Superior temporal gyrus (tissue), 1 donor: ENCODE data around the gene CD34.
"Not testable (repeated sequence)": the region's sequence is repeated elsewhere in the genome, so short reads cannot be mapped to it uniquely, and the experiment has no call there.

Experiments
- DNase-seq: peaks from one replicate; pipeline ENCODE4 v3.0.0-alpha.2; 2016; ENCODE audit errors: extremely low spot score

CD34 gene

DNA sequence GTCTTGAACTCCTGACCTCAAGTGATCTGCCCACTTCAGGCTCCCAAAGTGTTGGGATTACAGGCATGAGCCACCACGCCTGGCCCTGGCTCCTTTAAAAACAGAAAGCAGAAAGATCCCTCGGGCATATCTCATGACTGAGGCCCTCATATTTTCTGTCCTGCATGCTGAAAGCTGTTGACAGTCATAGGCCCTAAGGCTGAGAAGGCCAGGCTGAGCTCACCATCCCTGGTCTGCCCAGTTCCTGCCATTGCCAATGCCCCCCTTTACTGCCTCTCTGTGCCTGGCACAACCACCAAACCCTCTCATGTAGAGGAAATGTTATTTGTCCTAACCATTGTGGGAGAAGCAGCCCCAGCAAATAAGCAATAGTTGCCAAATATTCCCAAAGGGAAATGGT is 12.7 kb downstream of the CD34 start:
- DNase-seq, result no peak

DNA sequence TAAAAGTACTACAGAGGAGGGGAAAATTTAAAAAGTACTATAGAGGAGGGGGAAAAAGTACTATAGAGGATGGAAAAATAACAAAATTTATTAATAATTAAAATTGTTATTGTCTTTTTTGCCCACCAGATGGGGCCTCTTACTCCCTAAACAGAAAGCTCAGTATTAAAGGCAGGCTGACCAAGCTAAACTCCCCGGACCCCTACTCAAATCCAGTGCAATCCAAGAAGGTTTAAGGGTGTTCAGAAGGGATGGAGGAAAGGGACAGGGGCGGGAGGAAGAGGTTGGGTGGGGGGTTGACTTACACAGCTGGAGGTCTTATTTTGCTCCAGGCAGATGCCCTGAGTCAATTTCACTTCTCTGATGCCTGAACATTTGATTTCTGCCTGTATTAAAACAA is 13.7 kb downstream of the CD34 start:
- no peak for DNase-seq

DNA sequence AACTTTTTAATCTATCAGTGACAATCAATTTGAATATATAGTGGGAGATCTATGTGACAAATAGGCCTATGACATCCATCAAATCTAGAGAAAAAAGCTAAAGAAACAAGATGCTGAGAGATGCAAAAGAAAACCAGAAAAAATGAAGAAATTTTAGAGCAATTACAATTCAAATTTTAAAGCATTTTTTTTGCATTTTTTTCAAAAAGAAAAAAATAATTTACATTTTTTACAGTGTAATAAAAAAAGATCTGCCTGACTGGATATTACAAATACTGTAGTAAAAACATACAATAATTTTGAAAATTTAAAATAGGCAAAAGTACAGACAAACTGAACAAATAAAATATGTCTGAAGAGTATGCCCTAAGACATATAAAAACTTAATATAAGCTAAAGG is 14.4 kb downstream of the CD34 start:
- no peak for DNase-seq

DNA sequence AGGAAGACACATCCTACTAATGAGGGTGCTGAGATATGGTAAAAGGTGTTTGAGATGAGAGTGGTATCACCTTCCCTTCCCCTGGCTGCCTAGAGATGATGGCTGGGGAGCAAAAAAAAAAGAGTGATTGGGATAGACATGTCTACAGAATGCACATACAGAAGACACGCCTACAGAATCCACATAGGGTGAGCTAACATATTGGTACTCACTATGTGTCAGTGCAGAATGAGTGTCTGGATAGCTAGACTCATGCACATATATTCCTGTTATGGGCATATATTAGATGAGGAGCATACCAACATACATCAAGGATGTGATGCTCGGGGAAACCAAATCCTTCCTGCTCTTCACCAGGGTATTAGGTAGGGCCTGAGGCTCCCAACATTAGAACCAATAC is 16.2 kb downstream of the CD34 start:
- DNase-seq, result no peak

DNA sequence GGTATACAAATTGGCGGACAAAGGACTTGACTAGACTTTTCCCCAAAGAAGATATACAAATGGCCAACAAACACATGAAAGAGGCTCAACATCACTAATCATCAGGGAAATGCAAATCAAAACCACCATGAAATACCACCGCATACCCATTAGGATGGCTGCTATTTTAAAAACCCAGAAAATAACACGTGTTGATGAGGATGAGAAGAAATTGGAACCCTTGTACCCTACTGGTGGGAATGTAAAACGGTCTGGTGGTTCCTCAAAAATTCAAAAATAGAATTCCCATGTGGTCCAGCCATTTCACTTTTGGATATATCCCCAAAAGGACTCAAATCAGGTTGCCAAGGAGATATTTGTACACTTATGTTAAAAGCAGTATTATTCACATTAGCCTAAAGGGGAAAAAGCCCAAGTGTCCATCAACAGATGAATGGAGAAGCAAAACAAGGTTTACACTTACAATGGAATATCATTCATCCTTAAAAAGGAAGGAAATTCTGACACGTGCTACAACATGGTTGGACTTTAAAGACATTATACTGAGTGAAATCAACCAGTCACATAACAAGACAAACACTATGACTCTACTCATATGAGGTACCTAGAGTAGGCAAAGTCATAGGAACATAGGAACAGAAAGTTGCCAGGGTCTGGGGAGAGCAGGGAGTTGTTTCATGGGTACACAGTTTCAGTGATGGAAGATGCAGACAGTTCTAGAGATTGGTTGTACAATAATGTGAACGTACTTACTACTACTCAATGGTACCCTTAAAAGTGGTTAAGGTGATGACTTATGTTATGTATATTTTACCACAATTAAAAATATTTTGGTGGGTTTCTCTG is 17.0 kb downstream of the CD34 start:
- no peak for DNase-seq

DNA sequence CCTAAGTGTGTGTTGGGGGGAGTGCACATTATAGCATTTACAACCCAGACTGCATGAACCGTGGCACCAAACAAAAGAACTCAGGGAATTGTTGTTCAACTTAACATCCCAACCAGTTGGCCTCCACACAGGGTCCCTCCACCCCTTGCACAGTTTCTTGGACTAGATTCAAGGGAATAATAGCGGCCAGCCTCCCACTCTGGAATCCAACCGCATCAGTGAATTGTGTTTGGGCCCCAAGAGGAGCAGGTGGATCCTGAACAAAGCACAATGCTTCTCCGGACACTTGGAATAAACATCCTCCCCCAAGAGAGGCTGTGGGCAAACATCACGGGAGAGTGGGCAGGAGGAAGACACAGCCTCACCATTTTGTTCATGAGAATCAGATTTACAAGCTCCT is 18.2 kb downstream of the CD34 start:
- no peak for DNase-seq

DNA sequence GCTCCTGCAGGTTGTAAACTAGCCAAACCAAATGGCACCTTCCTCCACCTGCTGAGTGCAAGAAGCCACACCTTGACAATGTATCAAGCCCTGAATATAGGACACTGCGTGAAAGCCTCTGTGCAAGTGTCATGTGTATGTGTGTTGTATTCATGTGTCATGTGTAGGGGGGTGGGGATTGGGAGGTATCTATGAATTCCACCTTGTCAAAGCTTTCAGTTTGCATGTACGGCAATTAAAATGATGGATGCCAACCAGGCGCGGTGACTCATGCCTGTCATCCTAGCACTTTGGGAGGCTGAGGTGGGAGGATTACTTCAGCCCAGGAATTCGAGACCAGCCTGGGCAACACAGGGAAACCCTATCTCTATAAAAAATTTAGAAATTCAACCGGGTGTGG is 19.8 kb downstream of the CD34 start:
- DNase-seq, result no peak

DNA sequence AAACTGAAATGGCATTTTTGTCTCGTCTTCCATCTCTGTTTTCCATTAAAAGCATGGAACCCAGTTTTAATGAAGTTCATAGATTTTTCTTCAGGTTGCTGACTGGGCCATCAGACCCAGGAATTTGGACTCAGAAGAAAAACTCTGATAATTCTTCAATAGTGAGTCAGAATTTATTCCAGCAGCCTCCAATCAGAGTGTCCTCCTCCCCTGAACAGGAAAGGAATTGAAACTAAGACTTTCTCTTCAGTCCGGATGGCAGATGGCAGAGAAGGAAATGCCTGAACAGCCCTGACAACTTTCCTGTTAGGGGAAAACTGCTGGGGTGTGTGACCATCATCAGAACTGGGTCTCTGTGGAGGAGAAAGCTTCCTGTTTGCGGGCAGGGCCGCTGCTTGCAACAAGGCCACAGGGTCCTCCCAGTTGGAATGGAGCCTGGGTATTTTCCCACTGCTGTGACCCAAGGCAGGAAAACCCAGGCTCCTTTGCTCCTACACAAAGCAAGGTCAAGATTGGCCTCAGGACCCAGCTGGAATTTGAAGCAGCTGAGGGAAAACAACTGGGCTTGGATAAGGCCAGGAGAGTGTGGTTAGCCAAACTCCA is 20.7 kb downstream of the CD34 start:
- DNase-seq, result no peak

DNA sequence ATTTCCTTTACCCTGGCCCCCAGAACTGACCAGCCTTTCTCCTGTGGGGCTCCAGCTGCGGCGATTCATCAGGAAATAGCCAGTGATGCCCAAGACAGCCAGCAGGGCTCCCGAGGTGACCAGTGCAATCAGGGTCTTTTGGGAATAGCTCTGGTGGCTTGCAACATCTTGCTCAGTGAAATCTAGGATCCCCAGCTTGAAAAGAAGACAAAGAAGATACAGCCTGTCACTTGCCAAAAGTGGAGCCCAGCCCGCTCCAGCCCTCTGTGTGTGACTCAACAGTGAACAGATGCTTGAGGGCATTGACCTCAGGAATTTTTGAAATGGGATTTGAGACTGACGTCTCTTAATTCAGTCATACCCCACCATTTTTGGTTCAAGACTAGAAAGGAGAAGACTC is 22.3 kb downstream of the CD34 start:
- DNase-seq, result no peak

DNA sequence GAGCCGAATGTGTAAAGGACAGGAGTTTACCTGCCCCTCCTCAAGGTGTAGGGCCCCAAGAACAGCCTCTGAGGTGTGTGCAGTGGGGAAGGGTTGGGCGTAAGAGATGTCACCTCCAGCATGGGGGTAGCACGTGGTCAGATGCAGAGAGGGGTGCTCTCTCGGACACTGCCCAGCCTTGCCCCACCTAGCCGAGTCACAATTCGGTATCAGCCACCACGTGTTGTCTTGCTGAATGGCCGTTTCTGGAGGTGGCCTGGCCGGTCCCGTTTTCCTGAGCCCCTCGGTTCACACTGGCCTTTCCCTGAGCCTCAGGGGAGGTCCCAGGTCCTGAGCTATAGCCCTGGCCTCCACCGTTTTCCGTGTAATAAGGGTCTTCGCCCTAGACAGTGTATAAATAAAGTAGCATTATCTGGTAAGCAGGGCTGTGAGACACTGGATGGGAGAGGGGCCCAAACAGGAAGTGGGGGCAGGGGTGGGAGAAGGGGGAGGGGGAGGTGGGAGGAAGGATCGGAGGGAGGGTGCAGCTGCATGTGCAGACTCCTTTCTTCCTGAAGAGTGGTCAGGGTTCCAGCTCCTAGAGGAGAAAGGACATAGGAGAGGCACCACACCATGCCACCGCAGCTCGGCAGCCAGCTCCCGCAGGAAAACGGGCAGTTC is 23.3 kb downstream of the CD34 start:
- no peak for DNase-seq

DNA sequence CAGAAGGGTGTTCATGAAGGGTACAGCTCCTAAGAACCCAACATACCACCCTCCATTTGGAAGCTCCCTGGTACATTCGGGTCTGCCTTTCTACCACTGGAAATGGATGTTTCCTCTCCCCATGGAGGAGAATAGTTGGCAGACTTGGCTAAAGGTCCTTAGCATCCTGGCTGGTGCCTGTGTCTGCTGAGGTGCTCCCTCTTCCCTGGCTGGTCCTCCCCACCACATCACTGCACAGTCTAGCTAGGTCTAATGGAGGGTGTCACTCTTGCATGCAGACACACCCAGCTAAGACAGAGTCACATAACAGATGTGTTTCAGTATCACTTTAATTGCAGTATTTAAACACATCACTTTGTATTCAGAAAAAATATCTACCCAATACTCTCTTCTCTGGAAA is 24.7 kb downstream of the CD34 start:
- no peak for DNase-seq

DNA sequence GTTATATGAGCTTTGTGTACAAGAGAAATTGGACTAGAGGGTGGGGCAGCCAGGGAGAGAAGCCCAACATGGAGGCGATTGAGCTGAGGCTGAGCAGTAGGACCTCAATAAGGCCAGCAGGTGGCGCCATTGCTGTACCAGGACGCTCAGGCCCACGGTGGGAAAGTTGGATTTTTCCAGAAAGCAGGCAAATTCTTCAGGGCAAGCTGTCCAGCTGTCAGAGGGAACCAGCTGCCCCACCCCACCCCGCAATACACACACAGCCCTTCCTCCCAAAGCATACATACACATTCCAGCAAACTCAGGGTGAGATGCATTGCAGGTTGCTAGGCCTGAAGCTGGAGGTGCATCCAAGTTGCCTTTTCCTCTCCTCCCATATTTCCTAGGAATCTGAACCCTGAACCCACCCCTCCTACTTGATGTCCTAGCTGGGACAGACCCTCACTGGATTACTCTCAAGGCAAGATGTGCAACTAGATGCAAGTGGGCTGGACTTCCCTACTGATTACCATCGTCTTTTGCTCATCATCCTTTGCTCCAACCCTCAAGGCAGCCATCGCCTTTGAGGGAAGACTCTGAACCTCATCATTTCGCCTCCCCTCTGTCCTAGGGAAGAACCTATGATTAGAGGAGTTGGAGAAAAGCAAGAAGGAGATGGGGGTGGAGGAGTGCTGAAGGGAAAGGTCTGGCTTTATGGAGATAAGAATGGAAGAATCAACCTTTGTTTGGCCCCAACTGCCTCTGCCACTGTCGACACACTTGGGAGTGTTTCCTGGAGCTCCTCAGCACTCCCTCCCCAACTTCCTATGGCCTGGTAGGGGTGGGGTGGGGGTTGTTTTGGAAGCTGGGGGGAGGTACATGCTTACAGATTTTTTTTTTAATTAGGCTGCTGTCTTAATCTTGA is 25.5 kb downstream of the CD34 start:
- peak; percentile 95 for DNase-seq

DNA sequence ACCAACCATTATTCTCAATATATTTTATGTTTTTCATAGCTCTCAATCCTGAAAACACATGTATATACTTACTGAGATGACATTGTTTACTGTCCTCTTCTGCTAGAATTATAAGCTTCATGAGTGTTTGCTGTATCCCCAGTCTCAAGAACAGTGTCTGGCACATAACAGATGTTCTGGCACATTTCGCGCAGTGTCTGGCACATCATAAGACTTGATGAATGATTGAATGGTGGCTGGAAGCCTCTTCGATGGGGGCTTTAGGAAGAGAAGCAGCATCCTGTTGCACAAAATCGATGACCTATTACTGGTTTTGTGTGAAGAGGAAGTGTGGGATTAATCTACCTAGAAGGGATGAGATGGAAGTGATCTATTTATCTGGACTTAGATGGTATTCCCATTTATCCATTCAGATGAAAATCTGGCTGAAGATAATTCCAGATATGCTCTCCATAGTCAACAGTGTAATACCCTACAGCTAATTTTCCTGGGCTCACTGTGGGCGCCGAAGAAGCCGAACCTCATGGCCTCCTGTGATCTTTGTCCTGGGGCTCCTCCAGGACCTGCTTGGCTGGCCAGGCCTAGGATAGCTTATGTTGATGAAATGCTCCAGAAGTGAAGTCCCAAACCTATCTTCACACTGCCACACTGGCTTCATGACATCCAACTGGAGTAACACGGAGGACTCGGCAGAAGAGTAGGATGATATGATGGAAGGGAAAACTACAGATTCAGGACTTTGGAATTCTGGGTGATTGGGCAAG is 26.5 kb downstream of the CD34 start:
- no peak for DNase-seq

DNA sequence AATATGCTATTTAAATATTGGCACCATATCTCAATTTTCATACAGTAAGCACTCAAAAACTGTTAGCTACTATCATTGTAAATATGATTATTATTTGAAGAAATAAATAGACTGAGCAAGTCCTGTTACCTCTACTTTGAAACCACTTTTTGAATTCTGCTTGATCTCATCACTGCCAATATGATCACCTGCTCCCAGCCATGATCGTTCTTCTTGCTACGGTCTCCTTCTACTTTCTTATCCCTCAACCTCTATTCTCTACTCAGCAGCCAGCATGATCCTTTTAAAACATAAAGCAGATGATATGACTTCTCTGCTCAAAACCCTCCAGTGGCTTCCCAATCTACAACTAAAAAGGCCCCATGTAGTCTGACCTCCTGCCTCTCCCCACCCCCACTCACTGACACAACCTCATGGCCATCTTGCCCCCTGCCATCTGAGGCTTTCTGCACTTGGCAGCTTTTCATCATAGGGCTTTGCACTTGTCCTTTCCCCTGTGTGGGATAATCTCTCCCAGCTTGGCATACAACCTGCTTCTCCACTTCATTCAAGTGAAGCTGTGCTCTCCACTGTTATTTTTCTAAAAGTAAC is 27.2 kb downstream of the CD34 start:
- DNase-seq, result no peak

DNA sequence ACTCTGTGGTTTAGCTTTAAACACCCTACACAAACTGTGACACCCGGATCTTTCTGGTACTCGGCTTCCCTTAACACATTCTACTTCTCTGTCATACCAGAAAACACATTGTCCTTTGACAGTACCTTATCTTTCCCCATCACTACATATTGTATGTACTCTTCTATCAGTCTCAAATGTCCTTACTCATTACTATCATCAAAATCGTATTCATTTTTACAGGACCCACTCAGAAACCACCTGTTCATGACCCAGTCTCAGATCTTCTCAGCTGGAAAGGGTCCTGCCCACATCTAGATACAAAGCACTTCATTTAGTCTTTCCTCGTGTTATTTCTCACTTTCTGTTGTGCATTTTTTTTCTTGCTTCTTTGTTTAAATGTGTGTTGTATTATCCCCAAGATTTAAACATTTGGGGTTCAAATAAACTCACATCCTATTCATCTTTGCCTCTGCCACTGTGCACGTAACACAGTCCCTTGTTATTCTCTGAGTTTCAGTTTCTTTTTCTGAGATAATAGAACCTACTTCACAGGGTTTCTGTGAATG is 27.7 kb downstream of the CD34 start:
- DNase-seq, result no peak

DNA sequence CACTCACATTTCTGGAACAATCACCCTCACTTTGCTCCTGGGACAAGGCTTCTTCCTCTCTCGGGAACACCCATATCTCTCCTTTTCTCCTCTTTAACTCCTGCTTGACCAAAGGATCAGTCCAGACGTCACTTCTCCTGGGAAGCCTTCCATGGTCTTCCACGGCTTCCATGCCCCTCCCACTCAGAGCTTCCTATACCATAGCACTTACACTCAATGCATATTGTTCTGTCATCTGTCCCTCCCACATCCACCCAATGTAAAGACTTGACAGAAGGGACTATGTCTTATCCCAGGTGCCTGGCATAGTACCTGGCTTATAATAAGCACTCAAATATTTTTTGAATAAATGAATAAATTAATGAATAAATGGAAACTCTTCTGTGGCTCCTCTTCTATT is 28.2 kb downstream of the CD34 start:
- DNase-seq, result no peak

DNA sequence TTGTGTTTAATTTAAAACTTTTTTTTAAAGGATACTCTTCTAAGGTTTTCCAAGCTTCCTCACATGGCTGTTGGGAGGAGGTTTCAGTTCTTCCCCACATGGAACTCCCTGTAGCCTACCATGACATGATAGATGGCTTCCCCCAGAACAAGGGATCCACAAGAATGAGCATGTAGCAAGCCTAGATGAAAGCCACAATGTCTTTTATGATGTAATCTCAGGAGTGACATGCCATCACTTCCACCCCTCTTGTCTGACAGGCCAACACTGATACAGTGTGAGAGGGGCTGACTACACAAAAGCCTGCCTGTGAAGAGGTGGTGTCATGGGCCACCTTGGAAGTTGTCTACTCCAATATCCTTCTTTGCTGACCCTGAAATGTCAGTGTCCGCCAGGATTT is 32.0 kb downstream of the CD34 start:
- no peak for DNase-seq

DNA sequence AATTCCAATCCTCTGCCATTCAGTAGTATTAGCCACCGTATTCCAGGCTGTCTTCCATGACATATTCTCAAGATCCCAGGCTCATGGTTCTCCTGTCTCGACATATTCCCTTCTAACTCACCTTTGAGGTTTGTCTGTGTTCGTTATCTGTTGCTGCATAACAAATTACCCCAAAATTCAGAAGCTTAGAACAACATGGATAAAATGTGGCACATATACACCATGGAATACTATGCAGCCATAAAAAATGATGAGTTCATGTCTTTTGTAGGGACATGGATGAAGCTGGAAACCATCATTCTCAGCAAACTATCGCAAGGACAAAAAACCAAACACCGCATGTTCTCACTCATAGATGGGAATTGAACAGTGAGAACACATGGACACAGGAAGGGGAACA is 33.0 kb downstream of the CD34 start:
- DNase-seq, result not testable (repeated sequence)

DNA sequence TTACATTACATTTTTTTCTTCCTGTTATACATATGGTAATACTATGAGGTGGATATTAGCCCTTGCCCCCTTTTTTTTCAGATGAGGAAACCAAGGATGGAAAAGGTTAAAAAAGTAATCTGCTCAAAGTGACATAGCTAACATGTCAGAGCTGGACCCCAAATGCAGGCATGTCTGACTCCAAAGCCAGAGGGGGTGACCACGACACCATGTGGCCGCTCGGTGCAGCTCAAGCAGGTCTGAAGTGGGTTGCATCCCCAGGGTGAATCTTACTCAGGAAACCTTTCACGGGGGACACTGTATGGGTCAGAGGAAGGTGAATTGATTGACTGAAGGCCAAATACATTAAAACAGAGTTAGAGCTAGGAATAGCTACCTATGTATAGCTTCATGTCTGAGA is 34.8 kb downstream of the CD34 start:
- no peak for DNase-seq

DNA sequence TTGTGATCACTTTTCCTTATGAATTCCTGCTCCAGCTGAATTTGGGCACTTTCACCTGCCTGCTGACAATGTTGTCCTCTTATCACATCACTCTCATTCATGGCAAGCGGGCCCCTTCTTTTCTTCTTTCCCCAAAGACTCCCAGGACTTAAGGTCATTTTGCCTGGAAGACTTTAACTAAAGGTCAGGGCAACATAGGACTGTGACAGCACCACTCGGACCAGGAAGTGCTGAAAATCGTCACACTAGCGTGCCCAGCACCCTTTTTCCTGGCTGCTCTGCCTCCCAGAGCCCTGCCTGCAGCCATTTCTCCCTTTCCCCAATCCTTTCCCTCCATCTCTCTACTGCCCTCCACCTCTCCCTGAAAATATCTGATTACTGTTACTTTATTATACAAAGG is 35.4 kb downstream of the CD34 start:
- no peak for DNase-seq
